Stimulated activated CD4-positive, alpha-beta T cell treated with anti-CD3 and anti-CD28 coated beads, Interleukin-4, amount 100 ng/mL, for 24 hours (primary cell): ENCODE results near the gene C11orf86.
"Not testable (repeated sequence)": the region's sequence is repeated elsewhere in the genome, so short reads cannot be mapped to it uniquely, and the experiment has no call there.

ENCODE experiments used
- DNase-seq: peaks from one replicate; pipeline ENCODE4 v3.0.0-alpha.2; 2020

Gene C11orf86

GRCh38 chr11:66974724-66975404 lies at the start of gene C11orf86:
Gene C11orf86, plus strand, starts transcription at chr11:66975304. Its CDS starts 59 bp downstream, at chr11:66975363.
- no peak for DNase-seq

GRCh38 chr11:66929753-66930152 lies 45.4 kb upstream of the C11orf86 start:
- DNase-seq = no peak

GRCh38 chr11:66932543-66932942 lies 42.6 kb upstream of the C11orf86 start:
- DNase-seq = no peak

GRCh38 chr11:66933531-66933930 lies 41.6 kb upstream of the C11orf86 start:
- no peak for DNase-seq

- DNase-seq = no peak
Measured at GRCh38 chr11:66934950-66935779, 39.9 kb upstream of the C11orf86 start.

GRCh38 chr11:66936311-66936711 lies 38.8 kb upstream of the C11orf86 start:
- no peak for DNase-seq

- DNase-seq = no peak
Measured at GRCh38 chr11:66937193-66937733, 37.8 kb upstream of the C11orf86 start.

- no peak for DNase-seq
Measured at GRCh38 chr11:66938582-66939135, 36.4 kb upstream of the C11orf86 start.

GRCh38 chr11:66950112-66950535 lies 25.0 kb upstream of the C11orf86 start:
- DNase-seq = peak; percentile 35

GRCh38 chr11:66951135-66951534 lies 24.0 kb upstream of the C11orf86 start:
- no peak for DNase-seq

GRCh38 chr11:66951927-66952337 lies 23.2 kb upstream of the C11orf86 start:
- DNase-seq = no peak

GRCh38 chr11:66953081-66953833 lies 21.8 kb upstream of the C11orf86 start:
- DNase-seq = no peak

GRCh38 chr11:66956689-66957290 lies 18.3 kb upstream of the C11orf86 start:
- no peak for DNase-seq

GRCh38 chr11:66957971-66958231 lies 17.2 kb upstream of the C11orf86 start:
- DNase-seq = no peak

- DNase-seq = peak; percentile 98
Measured at GRCh38 chr11:66958232-66958955, 16.7 kb upstream of the C11orf86 start, which contains the start of gene PC. Gene PC, minus strand, starts transcription at chr11:66958383. Its CDS starts 86,224 bp downstream, at chr11:66872159.

GRCh38 chr11:66958956-66959274 lies 16.2 kb upstream of the C11orf86 start:
- DNase-seq = no peak

- not testable (repeated sequence) for DNase-seq
Measured at GRCh38 chr11:66961691-66962213, 13.4 kb upstream of the C11orf86 start.

- DNase-seq = no peak
Measured at GRCh38 chr11:66962247-66962646, 12.9 kb upstream of the C11orf86 start.

- DNase-seq = no peak
Measured at GRCh38 chr11:66962801-66963200, 12.3 kb upstream of the C11orf86 start.

GRCh38 chr11:66964495-66964894 lies 10.6 kb upstream of the C11orf86 start:
- no peak for DNase-seq

GRCh38 chr11:66966351-66966750 lies 8.8 kb upstream of the C11orf86 start:
- no peak for DNase-seq
